ENCODE results near the gene HEXA. TPM values are rescaled to one million over a fixed set of nuclear protein-coding genes. Genes with fewer than 3 reads are reported as not detected.
A peak's percentile ranks its signal among the peaks of the same experiment; 100 is the strongest.
"Not testable (repeated sequence)": the region's sequence is repeated elsewhere in the genome, so short reads cannot be mapped to it uniquely, and the experiment has no call there.

HEXA gene
- 10 to 100 TPM; 22.8 to 24.2 TPM for polyA plus RNA-seq

DNA sequence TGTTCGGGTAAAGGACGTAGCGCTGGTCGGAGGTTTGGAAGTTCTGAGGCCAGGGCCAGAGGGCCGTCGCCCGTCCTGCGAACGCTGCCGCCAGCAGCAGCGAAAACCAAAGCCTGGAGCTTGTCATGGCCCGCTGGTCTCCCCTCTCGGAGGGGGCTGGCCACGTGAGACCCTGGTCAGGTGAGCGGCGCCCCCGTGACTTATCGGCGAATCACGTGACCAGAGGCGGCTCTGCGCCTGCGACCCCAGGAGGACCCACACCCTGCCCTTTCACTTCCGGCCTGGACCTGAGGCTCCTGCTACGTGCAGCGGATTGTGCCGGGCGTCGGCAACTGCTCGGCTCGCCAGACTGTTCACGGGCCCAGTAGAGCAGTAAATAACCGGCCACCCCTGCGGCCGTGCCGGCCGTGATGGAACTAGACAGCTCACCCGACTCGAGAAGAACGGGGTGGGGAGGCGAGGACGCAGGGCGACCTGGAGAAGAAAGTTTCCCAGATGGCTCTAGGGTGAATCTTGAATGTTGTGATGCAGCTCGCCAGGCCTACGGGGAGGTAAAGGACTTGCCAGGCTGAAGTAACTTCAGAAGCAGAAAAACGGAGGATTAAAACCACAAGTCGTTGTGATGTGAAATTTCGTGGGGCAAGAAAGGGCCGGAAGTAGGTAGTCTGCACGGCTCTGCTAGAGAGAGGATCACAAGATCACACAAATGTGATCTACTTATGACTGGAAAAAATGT lies at the start of gene HEXA:
Gene HEXA (minus strand): TSS at position 169 of the 736 bp plus-strand sequence. CDS start 42 bp downstream, at position 127.
- H3K27ac ChIP-seq (ENCODE audit: low read depth in 2 of 2, low read length in 1 of 2): peak within 1 kb of the TSS; percentile 85 to 92
- no peaks in the 10 kb centered on the region for H3K9me3 ChIP-seq (ENCODE audit: control insufficient read depth in 2 of 2, insufficient read depth in 1 of 2, low read depth in 1 of 2, low read length in 1 of 2)
- no peaks in the 10 kb centered on the region for H3K27me3 ChIP-seq (ENCODE audit: control insufficient read depth in 1 of 2, insufficient read depth in 2 of 2, low read length in 2 of 2)
- no peaks in the 10 kb centered on the region for H3K36me3 ChIP-seq (ENCODE audit: control insufficient read depth in 2 of 2, insufficient read depth in 2 of 2, low read length in 1 of 2)
- WGBS, 2 donors: 1% methylated on average over 50 of the region's 50 CpGs
- H3K4me3 ChIP-seq (ENCODE audit: low read depth in 1 of 2, low read length in 2 of 2): peak within 1 kb of the TSS; percentile 59 to 73
- no peaks in the 10 kb centered on the region for H3K4me1 ChIP-seq (ENCODE audit: control insufficient read depth in 2 of 2, insufficient read depth in 2 of 2, low read length in 1 of 2)

DNA sequence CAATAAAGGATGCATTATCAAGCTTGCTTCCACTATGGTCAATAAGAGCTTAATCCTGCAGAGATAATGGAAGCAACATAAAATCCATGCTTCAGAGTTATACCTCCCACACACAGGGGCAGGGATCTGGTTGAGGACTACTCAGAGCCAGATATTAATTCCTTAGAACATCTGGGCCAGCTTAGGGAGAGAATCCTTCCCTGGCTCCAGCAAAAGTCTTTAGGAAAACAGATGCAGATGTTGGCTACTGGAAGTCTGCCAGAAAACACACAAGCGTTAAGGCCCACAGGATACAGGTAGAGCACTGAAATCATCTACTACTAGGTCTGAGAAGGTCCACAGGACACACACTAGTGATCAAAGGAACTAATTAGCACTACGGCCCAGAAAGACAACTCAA lies 47.4 kb upstream of the HEXA start:
- Histone ChIP-seq H3K4me3 (ENCODE audit: low read depth in 1 of 2, low read length in 2 of 2) (no peak overlapping the region), H3K27ac (ENCODE audit: low read depth in 2 of 2, low read length in 1 of 2) (no peak overlapping the region), H3K36me3 (ENCODE audit: control insufficient read depth in 2 of 2, insufficient read depth in 2 of 2, low read length in 1 of 2) (no peaks in the 10 kb centered on the region), H3K9me3 (ENCODE audit: control insufficient read depth in 2 of 2, insufficient read depth in 1 of 2, low read depth in 1 of 2, low read length in 1 of 2) (no peaks in the 10 kb centered on the region), H3K4me1 (ENCODE audit: control insufficient read depth in 2 of 2, insufficient read depth in 2 of 2, low read length in 1 of 2) (no peaks in the 10 kb centered on the region), H3K27me3 (ENCODE audit: control insufficient read depth in 1 of 2, insufficient read depth in 2 of 2, low read length in 2 of 2) (no peaks in the 10 kb centered on the region)
- WGBS, 2 donors: 72% methylated on average over 2 of the region's 2 CpGs

DNA sequence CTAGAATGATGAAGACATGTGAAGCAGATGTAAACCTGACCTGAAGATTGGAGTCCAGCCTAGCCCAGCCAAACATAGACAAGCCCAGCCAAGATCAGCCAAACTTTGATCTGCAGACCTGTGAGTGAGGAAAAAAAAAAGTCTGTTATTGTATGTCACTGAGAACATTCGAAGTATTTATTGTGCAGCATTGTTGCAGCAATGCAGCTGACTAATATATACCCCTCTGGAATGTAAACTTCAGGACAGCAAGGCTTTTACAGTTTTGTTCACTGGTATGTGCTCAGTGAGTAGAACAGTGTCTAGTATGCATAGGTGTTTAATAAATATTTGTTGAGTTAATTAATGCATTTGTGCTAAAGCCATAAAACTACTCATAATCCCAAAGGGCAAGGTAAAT lies 45.7 kb upstream of the HEXA start:
- no peaks in the 10 kb centered on the region for H3K36me3 ChIP-seq (ENCODE audit: control insufficient read depth in 2 of 2, insufficient read depth in 2 of 2, low read length in 1 of 2)
- no peaks in the 10 kb centered on the region for H3K27me3 ChIP-seq (ENCODE audit: control insufficient read depth in 1 of 2, insufficient read depth in 2 of 2, low read length in 2 of 2)
- H3K27ac ChIP-seq (ENCODE audit: low read depth in 2 of 2, low read length in 1 of 2): no peak overlapping the region
- 44 to 63% methylated on average over 1 of the region's 1 CpG for WGBS, 2 donors
- H3K4me1 ChIP-seq (ENCODE audit: control insufficient read depth in 2 of 2, insufficient read depth in 2 of 2, low read length in 1 of 2): no peaks in the 10 kb centered on the region
- no peak overlapping the region for H3K4me3 ChIP-seq (ENCODE audit: low read depth in 1 of 2, low read length in 2 of 2)
- H3K9me3 ChIP-seq (ENCODE audit: control insufficient read depth in 2 of 2, insufficient read depth in 1 of 2, low read depth in 1 of 2, low read length in 1 of 2): no peaks in the 10 kb centered on the region

DNA sequence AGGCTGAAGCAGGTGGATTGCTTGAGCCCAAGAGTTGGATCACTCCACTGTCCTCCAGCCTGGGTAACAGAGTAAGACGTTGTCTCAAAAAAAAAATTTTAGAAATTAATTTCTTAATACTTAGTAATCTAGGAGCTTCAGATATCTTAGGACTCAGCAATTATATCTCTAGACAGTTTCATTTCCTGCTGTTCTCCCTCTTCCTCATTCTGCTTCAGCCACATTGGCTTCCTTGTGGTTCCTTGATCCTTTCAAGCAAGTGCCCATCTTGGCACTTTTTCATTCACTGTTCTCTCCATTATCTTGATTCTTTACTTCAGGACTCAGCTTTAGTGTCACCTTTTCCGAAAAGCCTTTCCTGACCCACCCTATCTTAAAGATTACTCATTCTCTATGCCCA lies 44.8 kb upstream of the HEXA start:
- no peaks in the 10 kb centered on the region for H3K27me3 ChIP-seq (ENCODE audit: control insufficient read depth in 1 of 2, insufficient read depth in 2 of 2, low read length in 2 of 2)
- H3K36me3 ChIP-seq (ENCODE audit: control insufficient read depth in 2 of 2, insufficient read depth in 2 of 2, low read length in 1 of 2): no peaks in the 10 kb centered on the region
- no peaks in the 10 kb centered on the region for H3K4me1 ChIP-seq (ENCODE audit: control insufficient read depth in 2 of 2, insufficient read depth in 2 of 2, low read length in 1 of 2)
- no peaks in the 10 kb centered on the region for H3K9me3 ChIP-seq (ENCODE audit: control insufficient read depth in 2 of 2, insufficient read depth in 1 of 2, low read depth in 1 of 2, low read length in 1 of 2)
- H3K27ac ChIP-seq (ENCODE audit: low read depth in 2 of 2, low read length in 1 of 2): no peak overlapping the region
- H3K4me3 ChIP-seq (ENCODE audit: low read depth in 1 of 2, low read length in 2 of 2): no peak overlapping the region
- 71 to 78% methylated on average over 2 of the region's 2 CpGs for WGBS, 2 donors

DNA sequence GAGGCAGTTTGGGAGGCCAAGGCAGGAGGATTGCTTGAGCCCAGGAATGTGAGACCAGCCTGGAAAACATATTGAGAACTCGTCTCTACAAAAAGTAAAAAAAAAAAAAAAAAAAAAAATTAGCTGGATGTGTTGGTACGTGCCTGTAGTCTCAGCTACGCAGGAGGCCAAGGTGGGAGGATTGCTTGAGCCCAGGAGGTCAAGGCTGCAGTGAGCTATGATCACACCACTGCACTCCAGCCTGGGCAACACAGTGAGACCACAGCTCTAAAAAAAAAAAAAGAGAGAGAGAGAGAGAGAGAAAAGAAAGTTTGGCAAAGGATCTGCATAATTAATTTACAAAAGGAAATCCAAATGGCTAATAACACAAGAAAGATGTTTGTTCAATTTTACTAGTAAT lies 44.0 kb upstream of the HEXA start:
- not testable (repeated sequence) for H3K27ac ChIP-seq (ENCODE audit: low read depth in 2 of 2, low read length in 1 of 2); H3K9me3 ChIP-seq (ENCODE audit: control insufficient read depth in 2 of 2, insufficient read depth in 1 of 2, low read depth in 1 of 2, low read length in 1 of 2); H3K4me1 ChIP-seq (ENCODE audit: control insufficient read depth in 2 of 2, insufficient read depth in 2 of 2, low read length in 1 of 2); H3K27me3 ChIP-seq (ENCODE audit: control insufficient read depth in 1 of 2, insufficient read depth in 2 of 2, low read length in 2 of 2); H3K4me3 ChIP-seq (ENCODE audit: low read depth in 1 of 2, low read length in 2 of 2); H3K36me3 ChIP-seq (ENCODE audit: control insufficient read depth in 2 of 2, insufficient read depth in 2 of 2, low read length in 1 of 2)
- WGBS, 2 donors: 74 to 87% methylated on average over 3 of the region's 3 CpGs

DNA sequence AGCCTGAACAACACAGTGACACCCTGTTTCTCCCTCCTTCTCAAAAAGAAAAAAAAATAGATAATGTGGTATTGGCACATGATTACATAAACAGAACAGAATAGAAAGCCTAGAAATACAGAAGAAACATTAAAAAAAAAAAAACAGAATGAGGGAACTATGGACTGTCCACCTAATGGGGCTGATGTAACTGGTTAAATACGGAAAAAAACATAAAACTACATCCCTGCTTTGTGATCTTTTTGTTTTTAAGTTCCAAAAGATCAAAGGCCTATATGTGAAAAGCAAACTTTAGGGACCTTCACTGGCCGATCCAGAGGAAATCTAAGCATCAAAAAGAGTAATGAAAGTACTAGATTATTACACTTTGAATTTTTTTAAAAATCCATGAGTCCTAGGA lies 39.5 kb upstream of the HEXA start:
- no peaks in the 10 kb centered on the region for H3K9me3 ChIP-seq (ENCODE audit: control insufficient read depth in 2 of 2, insufficient read depth in 1 of 2, low read depth in 1 of 2, low read length in 1 of 2)
- 66 to 68% methylated on average over 2 of the region's 2 CpGs for WGBS, 2 donors

DNA sequence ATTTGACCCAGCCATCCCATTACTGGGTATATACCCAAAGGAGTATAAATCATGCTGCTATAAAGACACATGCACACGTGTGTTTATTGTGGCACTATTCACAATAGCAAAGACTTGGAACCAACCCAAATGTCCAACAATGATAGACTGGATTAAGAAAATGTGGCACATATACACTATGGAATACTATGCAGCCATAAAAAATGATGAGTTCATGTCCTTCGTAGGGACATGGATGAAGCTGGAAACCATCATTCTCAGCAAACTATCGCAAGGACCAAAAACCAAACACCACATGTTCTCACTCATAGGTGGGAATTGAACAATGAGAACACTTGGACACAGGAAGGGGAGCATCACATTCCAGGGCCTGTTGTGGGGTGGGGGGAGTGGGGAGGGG lies 37.5 kb upstream of the HEXA start:
- H3K27me3 ChIP-seq (ENCODE audit: control insufficient read depth in 1 of 2, insufficient read depth in 2 of 2, low read length in 2 of 2); H3K9me3 ChIP-seq (ENCODE audit: control insufficient read depth in 2 of 2, insufficient read depth in 1 of 2, low read depth in 1 of 2, low read length in 1 of 2); H3K4me3 ChIP-seq (ENCODE audit: low read depth in 1 of 2, low read length in 2 of 2); H3K27ac ChIP-seq (ENCODE audit: low read depth in 2 of 2, low read length in 1 of 2); H3K36me3 ChIP-seq (ENCODE audit: control insufficient read depth in 2 of 2, insufficient read depth in 2 of 2, low read length in 1 of 2); H3K4me1 ChIP-seq (ENCODE audit: control insufficient read depth in 2 of 2, insufficient read depth in 2 of 2, low read length in 1 of 2): not testable (repeated sequence)
- WGBS, 2 donors: 79 to 84% methylated on average over 3 of the region's 3 CpGs

More for the DNA sequence above, 39.5 kb upstream of the HEXA start:
- H3K27me3 ChIP-seq (ENCODE audit: control insufficient read depth in 1 of 2, insufficient read depth in 2 of 2, low read length in 2 of 2): no peaks in the 10 kb centered on the region
- no peaks in the 10 kb centered on the region for H3K36me3 ChIP-seq (ENCODE audit: control insufficient read depth in 2 of 2, insufficient read depth in 2 of 2, low read length in 1 of 2)
- H3K27ac ChIP-seq (ENCODE audit: low read depth in 2 of 2, low read length in 1 of 2): no peak overlapping the region
- H3K4me1 ChIP-seq (ENCODE audit: control insufficient read depth in 2 of 2, insufficient read depth in 2 of 2, low read length in 1 of 2): no peaks in the 10 kb centered on the region
- no peak overlapping the region for H3K4me3 ChIP-seq (ENCODE audit: low read depth in 1 of 2, low read length in 2 of 2)

DNA sequence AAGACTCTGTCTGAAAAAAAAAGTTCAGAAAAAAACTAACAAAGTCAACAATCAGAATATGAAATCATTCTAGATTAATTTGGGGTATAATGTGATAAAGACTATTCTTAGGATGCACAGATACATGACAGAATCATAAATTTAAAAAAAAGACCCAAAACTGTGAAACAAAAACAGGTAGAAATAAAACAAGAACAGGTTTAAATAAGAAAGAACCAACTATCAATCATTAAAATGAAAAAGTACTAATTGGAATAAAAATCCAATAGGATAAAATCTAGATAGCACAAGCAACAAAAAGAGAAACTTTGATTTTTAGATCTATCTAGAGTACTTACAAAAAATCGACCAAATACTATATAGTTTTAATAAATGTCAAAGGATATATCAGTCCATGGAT lies 35.7 kb upstream of the HEXA start:
- Histone ChIP-seq H3K4me1 (ENCODE audit: control insufficient read depth in 2 of 2, insufficient read depth in 2 of 2, low read length in 1 of 2) (no peaks in the 10 kb centered on the region), H3K27ac (ENCODE audit: low read depth in 2 of 2, low read length in 1 of 2) (no peak overlapping the region), H3K4me3 (ENCODE audit: low read depth in 1 of 2, low read length in 2 of 2) (no peak overlapping the region), H3K27me3 (ENCODE audit: control insufficient read depth in 1 of 2, insufficient read depth in 2 of 2, low read length in 2 of 2) (peaks cover 0 to 5% of the 10 kb centered on the region in 2 donors), H3K36me3 (ENCODE audit: control insufficient read depth in 2 of 2, insufficient read depth in 2 of 2, low read length in 1 of 2) (no peaks in the 10 kb centered on the region), H3K9me3 (ENCODE audit: control insufficient read depth in 2 of 2, insufficient read depth in 1 of 2, low read depth in 1 of 2, low read length in 1 of 2) (no peaks in the 10 kb centered on the region)
- WGBS, 2 donors: 29 to 31% methylated on average over 1 of the region's 1 CpG

DNA sequence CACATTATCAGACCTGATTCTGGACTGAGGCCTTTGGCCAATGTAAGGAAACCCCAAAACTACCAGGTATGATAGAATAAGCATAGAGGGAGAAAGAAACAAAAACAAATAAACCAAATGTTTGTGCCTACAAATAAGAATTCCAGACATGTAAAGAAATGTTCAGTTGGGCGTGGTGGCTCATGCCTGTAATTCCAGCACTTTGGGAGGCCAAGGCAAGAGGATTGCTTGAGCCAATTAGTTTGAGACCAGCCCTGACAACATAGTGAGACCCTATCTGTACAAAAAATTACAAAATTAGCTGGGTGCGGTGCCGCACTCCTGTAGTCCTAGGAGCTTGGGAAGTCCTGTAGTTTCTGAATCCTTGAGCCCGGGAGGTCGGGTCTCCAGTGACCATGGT lies 35.3 kb upstream of the HEXA start:
- no peak overlapping the region for H3K27ac ChIP-seq (ENCODE audit: low read depth in 2 of 2, low read length in 1 of 2)
- peaks cover 0 to 5% of the 10 kb centered on the region in 2 donors for H3K27me3 ChIP-seq (ENCODE audit: control insufficient read depth in 1 of 2, insufficient read depth in 2 of 2, low read length in 2 of 2)
- H3K36me3 ChIP-seq (ENCODE audit: control insufficient read depth in 2 of 2, insufficient read depth in 2 of 2, low read length in 1 of 2): no peaks in the 10 kb centered on the region
- no peaks in the 10 kb centered on the region for H3K9me3 ChIP-seq (ENCODE audit: control insufficient read depth in 2 of 2, insufficient read depth in 1 of 2, low read depth in 1 of 2, low read length in 1 of 2)
- 89 to 90% methylated on average over 5 of the region's 5 CpGs for WGBS, 2 donors
- H3K4me3 ChIP-seq (ENCODE audit: low read depth in 1 of 2, low read length in 2 of 2): no peak overlapping the region
- H3K4me1 ChIP-seq (ENCODE audit: control insufficient read depth in 2 of 2, insufficient read depth in 2 of 2, low read length in 1 of 2): no peaks in the 10 kb centered on the region

DNA sequence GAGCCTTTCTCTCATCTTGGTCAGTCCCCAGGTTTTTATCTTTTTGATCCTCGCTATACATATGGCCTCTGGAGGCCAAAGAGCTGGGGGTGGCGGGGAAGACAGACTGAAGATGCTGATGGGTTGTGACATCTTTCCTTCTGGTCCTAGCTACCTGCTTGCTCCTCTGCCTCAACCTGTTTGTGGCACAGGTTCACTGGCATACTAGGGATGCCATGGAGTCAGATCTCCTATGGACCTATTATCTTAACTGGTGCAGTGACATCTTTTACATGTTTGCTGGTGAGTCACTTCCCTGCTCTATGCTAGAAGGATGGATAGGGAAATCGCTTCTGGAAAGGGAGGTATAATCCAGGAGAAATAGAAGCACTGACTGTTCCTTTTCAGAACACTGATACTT lies 31.1 kb upstream of the HEXA start:
- Histone ChIP-seq H3K4me1 (ENCODE audit: control insufficient read depth in 2 of 2, insufficient read depth in 2 of 2, low read length in 1 of 2) (no peaks in the 10 kb centered on the region), H3K36me3 (ENCODE audit: control insufficient read depth in 2 of 2, insufficient read depth in 2 of 2, low read length in 1 of 2) (no peaks in the 10 kb centered on the region), H3K27me3 (ENCODE audit: control insufficient read depth in 1 of 2, insufficient read depth in 2 of 2, low read length in 2 of 2) (peaks cover 0 to 5% of the 10 kb centered on the region in 2 donors), H3K4me3 (ENCODE audit: low read depth in 1 of 2, low read length in 2 of 2) (no peak overlapping the region), H3K9me3 (ENCODE audit: control insufficient read depth in 2 of 2, insufficient read depth in 1 of 2, low read depth in 1 of 2, low read length in 1 of 2) (no peaks in the 10 kb centered on the region), H3K27ac (ENCODE audit: low read depth in 2 of 2, low read length in 1 of 2) (no peak overlapping the region)
- WGBS, 2 donors: 77 to 84% methylated on average over 3 of the region's 3 CpGs

All from esophagus (tissue), 2 donors.